WTC11 (cell line): ENCODE measurements around the gene KLHL22. TPM values are rescaled to one million over a fixed set of nuclear protein-coding genes. Genes with fewer than 3 reads are reported as not detected.
"Not testable (repeated sequence)": the region's sequence is repeated elsewhere in the genome, so short reads cannot be mapped to it uniquely, and the experiment has no call there.

Experiments
- ATAC-seq: fragments of 200-7000 bp; cut with Tn5 transposase; 2 replicates; pipeline ENCODE4 v1.10.0; 2021; ENCODE audit warnings: mild to moderate bottlenecking, moderate library complexity
- CTCF ChIA-PET: fragments of 300-600 bp; sonication (Branson Sonifier 250); formaldehyde crosslinking; loops from one replicate; lab custom pipeline; 2021; ENCODE audit warnings: antibody characterized with exemption; lab: Charles Lee
- POLR2A ChIA-PET: fragments of 350-600 bp; sonication (Branson Sonifier 250); formaldehyde crosslinking; loops from one replicate; lab custom pipeline; 2021; ENCODE audit warnings: antibody characterized with exemption; lab: Charles Lee
- DNase-seq: peaks from one replicate; pipeline ENCODE4 v3.0.0; 2021; ENCODE audit warnings: low spot score
- H3K27ac Mint-ChIP-seq: 2 replicates; pipeline ENCODE4 v1.8.0; 2021; ENCODE audit warnings: mixed read lengths
- H3K27me3 Mint-ChIP-seq: 2 replicates; pipeline ENCODE4 v1.8.0; 2021; ENCODE audit warnings: low read depth, mild to moderate bottlenecking, moderate library complexity, mixed read lengths
- H3K36me3 Mint-ChIP-seq: 2 replicates; pipeline ENCODE4 v1.8.0; 2021; ENCODE audit warnings: mixed read lengths
- H3K4me1 Mint-ChIP-seq: 2 replicates; pipeline ENCODE4 v1.8.0; 2022; ENCODE audit warnings: mixed read lengths
- H3K4me3 Mint-ChIP-seq: 2 replicates; pipeline ENCODE4 v1.8.0; 2021; ENCODE audit warnings: mild to moderate bottlenecking, moderate library complexity, mixed read lengths
- H3K9me3 Mint-ChIP-seq: 2 replicates; pipeline ENCODE4 v1.8.0; 2021; ENCODE audit warnings: mixed read lengths
- EMX1 ChIP-seq: fragments of 250-450 bp; sonication (Bioruptor Pico); IDR thresholded peaks from 2 replicates; pipeline ENCODE4 v1.8.0; 2021; ENCODE audit warnings: mild to moderate bottlenecking
- ESRRA ChIP-seq: sonication (generic); formaldehyde crosslinking; IDR thresholded peaks from 2 replicates; pipeline ENCODE4 v1.8.1; 2022; ENCODE audit warnings: mild to moderate bottlenecking, missing genetic modification reagents, borderline replicate concordance
- ETV6 ChIP-seq: sonication (generic); formaldehyde crosslinking; IDR thresholded peaks from 2 replicates; pipeline ENCODE4 v1.8.1; 2022; ENCODE audit warnings: mild to moderate bottlenecking, missing genetic modification reagents
- FOXK1 ChIP-seq: sonication (generic); formaldehyde crosslinking; IDR thresholded peaks from 2 replicates; pipeline ENCODE4 v1.8.0; 2022; ENCODE audit warnings: mild to moderate bottlenecking, moderate library complexity, missing genetic modification reagents
- GABPB1 ChIP-seq: sonication (generic); formaldehyde crosslinking; IDR thresholded peaks from 2 replicates; pipeline ENCODE4 v1.8.1; 2023; ENCODE audit warnings: mild to moderate bottlenecking, missing genetic modification reagents
- NFE2L1 ChIP-seq: sonication (generic); formaldehyde crosslinking; IDR thresholded peaks from 2 replicates; pipeline ENCODE4 v1.8.1; 2023; ENCODE audit warnings: missing genetic modification reagents
- RORB ChIP-seq: fragments of 250-450 bp; sonication (Bioruptor Pico); IDR thresholded peaks from 2 replicates; pipeline ENCODE4 v1.9.0; 2021; ENCODE audit warnings: mild to moderate bottlenecking
- SMAD4 ChIP-seq: sonication (generic); formaldehyde crosslinking; IDR thresholded peaks from 2 replicates; pipeline ENCODE4 v1.8.0; 2022; ENCODE audit warnings: mild to moderate bottlenecking, missing genetic modification reagents
- SP1 ChIP-seq: sonication (generic); formaldehyde crosslinking; conservative IDR thresholded peaks from 2 replicates; pipeline ENCODE4 v1.8.1; 2022; ENCODE audit warnings: missing genetic modification reagents
- TCF7 ChIP-seq: sonication (generic); formaldehyde crosslinking; IDR thresholded peaks from 2 replicates; pipeline ENCODE4 v1.8.0; 2022; ENCODE audit warnings: mild to moderate bottlenecking, low read depth, missing genetic modification reagents, moderate library complexity
- ZNF121 ChIP-seq: sonication (generic); formaldehyde crosslinking; IDR thresholded peaks from 2 replicates; pipeline ENCODE4 v1.8.0; 2023; ENCODE audit warnings: missing genetic modification reagents
- ZNF138 ChIP-seq: sonication (generic); formaldehyde crosslinking; conservative IDR thresholded peaks from 2 replicates; pipeline ENCODE4 v1.8.1; 2022; ENCODE audit warnings: mild to moderate bottlenecking, moderate library complexity, missing genetic modification reagents
- total RNA-seq: library from RNA; stranded (reverse); gene quantifications from 3 replicates; pipeline ENCODE4 v1.2.3, GENCODE V29; 2021
- TF ChIP-seq, protein P1 (sequence below): sonication (generic); formaldehyde crosslinking; IDR thresholded peaks from 2 replicates; pipeline ENCODE4 v1.8.1; 2023; ENCODE audit warnings: mild to moderate bottlenecking, missing genetic modification reagents
- TF ChIP-seq, protein P2 (sequence below): sonication (generic); formaldehyde crosslinking; IDR thresholded peaks from 2 replicates; pipeline ENCODE4 v1.8.1; 2022; ENCODE audit warnings: missing genetic modification reagents, borderline replicate concordance
- TF ChIP-seq, protein P3 (sequence below): sonication (generic); formaldehyde crosslinking; IDR thresholded peaks from 2 replicates; pipeline ENCODE4 v1.8.0; 2022; ENCODE audit warnings: mild to moderate bottlenecking, missing genetic modification reagents
- TF ChIP-seq, protein P4 (sequence below): sonication (generic); formaldehyde crosslinking; conservative IDR thresholded peaks from 2 replicates; pipeline ENCODE4 v1.8.1; 2022; ENCODE audit warnings: mild to moderate bottlenecking, missing genetic modification reagents
- TF ChIP-seq, protein P5 (sequence below): fragments of 250-450 bp; sonication (Bioruptor Pico); conservative IDR thresholded peaks from 2 replicates; pipeline ENCODE4 v1.9.0; 2021; ENCODE audit warnings: mild to moderate bottlenecking

KLHL22 gene
- total RNA-seq, 1 experiment from 2014 or later = 15.7 TPM

DNA sequence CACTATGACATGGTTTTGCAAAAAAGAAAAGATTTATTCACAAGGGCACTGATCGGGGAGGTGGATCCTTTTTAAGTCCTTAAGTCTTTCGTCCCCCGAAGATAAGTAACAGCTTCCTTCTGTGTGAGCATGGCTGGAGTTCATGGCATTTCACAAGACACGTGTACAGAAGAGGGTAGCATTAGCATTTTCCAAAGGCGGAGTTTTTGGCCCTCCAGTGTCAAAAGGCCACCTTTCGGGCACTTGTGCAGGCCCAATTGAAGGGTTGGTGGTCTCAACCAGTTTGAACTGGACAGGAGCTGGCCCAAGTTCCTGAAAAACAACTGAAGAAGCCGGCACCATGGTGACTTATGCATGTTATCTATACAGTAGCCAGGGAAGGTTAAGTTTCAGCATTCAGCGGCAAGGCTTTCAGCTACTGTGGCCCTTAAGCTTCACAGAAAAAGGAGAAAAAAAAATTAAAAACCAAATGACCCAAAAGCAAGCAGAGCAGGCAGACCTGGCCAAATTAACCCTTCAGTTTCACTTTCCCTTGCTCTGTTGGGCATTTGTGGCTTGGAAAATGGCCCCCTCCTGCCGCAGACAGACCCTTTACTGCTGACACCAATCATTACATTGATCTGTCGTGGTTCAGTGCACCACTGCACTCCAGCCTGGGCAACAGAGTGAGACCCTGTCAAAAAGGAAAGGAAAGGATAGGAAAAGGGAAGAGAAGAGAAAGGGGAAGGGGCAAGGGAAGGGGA lies 83.0 kb downstream of the KLHL22 start:
- TF ChIP-seq, protein P1, sequence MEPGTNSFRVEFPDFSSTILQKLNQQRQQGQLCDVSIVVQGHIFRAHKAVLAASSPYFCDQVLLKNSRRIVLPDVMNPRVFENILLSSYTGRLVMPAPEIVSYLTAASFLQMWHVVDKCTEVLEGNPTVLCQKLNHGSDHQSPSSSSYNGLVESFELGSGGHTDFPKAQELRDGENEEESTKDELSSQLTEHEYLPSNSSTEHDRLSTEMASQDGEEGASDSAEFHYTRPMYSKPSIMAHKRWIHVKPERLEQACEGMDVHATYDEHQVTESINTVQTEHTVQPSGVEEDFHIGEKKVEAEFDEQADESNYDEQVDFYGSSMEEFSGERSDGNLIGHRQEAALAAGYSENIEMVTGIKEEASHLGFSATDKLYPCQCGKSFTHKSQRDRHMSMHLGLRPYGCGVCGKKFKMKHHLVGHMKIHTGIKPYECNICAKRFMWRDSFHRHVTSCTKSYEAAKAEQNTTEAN (CRISPR knock-in tag) = no peak
- TF ChIP-seq RORB (no peak), TCF7 (CRISPR knock-in tag) (no peak), ZNF121 (peak; percentile 92), ESRRA (CRISPR knock-in tag) (no peak)
- TF ChIP-seq, protein P2, sequence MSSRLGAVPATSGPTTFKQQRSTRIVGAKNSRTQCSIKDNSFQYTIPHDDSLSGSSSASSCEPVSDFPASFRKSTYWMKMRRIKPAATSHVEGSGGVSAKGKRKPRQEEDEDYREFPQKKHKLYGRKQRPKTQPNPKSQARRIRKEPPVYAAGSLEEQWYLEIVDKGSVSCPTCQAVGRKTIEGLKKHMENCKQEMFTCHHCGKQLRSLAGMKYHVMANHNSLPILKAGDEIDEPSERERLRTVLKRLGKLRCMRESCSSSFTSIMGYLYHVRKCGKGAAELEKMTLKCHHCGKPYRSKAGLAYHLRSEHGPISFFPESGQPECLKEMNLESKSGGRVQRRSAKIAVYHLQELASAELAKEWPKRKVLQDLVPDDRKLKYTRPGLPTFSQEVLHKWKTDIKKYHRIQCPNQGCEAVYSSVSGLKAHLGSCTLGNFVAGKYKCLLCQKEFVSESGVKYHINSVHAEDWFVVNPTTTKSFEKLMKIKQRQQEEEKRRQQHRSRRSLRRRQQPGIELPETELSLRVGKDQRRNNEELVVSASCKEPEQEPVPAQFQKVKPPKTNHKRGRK (CRISPR knock-in tag) = 0 out of 2 replicates have a peak, but pooled peaks have one; percentile 38
- ChIA-PET POLR2A (no interaction called here), CTCF (interaction anchor here (0.6 to 1.1 kb wide), 2 partner anchors 202 to 847 kb away, joined by 3 to 4 read pairs; no protein-coding TSS in a partner anchor)
- H3K27me3 Mint-ChIP-seq = no peaks in the 10 kb centered on the region
- no peak for ATAC-seq
- H3K4me1 Mint-ChIP-seq = peaks cover 7% of the 10 kb centered on the region
- no peak for DNase-seq
- H3K9me3 Mint-ChIP-seq = no peaks in the 10 kb centered on the region
- H3K4me3 Mint-ChIP-seq = no peak overlapping the region
- H3K36me3 Mint-ChIP-seq = peaks cover 4% of the 10 kb centered on the region; the same call in 1 of the 2 replicates
- H3K27ac Mint-ChIP-seq = peak overlapping the region; percentile 9; the same call in 1 of the 2 replicates

DNA sequence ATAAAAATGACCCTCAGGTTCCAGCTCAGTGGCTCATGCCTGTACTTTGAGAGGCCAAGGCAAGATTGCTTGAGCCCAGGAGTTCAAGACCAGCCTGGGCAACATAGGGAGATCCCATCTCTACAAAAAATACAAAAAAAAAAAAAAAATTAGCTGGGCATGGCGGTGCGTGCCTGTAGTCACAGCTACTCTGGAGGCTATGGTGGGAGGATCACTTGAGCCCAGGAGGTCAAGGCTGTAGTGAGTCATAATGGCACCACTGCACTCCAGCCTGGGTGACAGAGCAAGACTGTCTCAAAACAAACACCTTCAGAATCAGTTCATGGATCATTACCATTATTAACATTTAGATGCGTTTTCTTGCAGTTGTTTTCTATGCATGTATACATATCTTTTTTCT lies 86.2 kb downstream of the KLHL22 start:
- H3K36me3 Mint-ChIP-seq = peaks cover 27% of the 10 kb centered on the region
- H3K9me3 Mint-ChIP-seq, H3K4me3 Mint-ChIP-seq, H3K4me1 Mint-ChIP-seq, H3K27me3 Mint-ChIP-seq, ATAC-seq, H3K27ac Mint-ChIP-seq, POLR2A ChIA-PET, DNase-seq: not testable (repeated sequence)
- CTCF ChIA-PET = interaction anchor here (1.1 to 5.1 kb wide), 4 partner anchors 9 to 159 kb away, joined by 3 to 25 read pairs (median 3); partner anchors contain the start of gene DGCR6L

DNA sequence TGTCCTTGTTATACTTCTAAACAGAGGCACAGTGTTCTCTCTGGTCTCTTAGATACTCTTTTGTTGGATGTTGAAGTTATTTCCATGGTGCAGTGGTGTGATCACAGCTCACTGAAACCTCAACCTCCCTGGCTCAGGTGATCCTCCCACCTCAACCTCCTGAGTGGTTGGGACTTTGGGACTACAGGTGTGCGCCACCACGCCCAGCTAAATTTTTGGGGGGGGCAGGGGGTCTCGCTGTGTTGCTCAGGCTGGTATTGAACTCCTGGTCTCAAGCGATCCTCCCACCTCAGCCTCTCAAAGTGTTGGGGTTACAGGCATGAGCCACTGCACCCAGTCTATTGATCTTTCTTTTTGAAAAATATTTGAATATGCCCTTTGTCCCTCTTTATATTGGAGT lies 86.7 kb downstream of the KLHL22 start:
- ChIA-PET POLR2A (no interaction called here), CTCF (interaction anchor here (1.1 to 5.1 kb wide), 3 partner anchors 9 to 160 kb away, joined by 3 to 25 read pairs (median 3); partner anchors contain the start of gene DGCR6L)
- no peak overlapping the region for H3K4me3 Mint-ChIP-seq
- peaks cover 30% of the 10 kb centered on the region for H3K36me3 Mint-ChIP-seq
- no peak for DNase-seq
- peaks cover 7% of the 10 kb centered on the region for H3K4me1 Mint-ChIP-seq
- no peaks in the 10 kb centered on the region for H3K9me3 Mint-ChIP-seq
- TF ChIP-seq, protein P3, sequence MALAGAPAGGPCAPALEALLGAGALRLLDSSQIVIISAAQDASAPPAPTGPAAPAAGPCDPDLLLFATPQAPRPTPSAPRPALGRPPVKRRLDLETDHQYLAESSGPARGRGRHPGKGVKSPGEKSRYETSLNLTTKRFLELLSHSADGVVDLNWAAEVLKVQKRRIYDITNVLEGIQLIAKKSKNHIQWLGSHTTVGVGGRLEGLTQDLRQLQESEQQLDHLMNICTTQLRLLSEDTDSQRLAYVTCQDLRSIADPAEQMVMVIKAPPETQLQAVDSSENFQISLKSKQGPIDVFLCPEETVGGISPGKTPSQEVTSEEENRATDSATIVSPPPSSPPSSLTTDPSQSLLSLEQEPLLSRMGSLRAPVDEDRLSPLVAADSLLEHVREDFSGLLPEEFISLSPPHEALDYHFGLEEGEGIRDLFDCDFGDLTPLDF = no peak
- TF ChIP-seq EMX1 (CRISPR knock-in tag) = no peak
- no peak for TF ChIP-seq FOXK1
- TF ChIP-seq ZNF138 = no peak
- no peak for TF ChIP-seq SMAD4 (CRISPR knock-in tag)
- H3K27me3 Mint-ChIP-seq = no peaks in the 10 kb centered on the region
- no peak for ATAC-seq
- 0 out of 2 replicates have a peak overlapping the region, but pooled peaks have one; percentile 26 for H3K27ac Mint-ChIP-seq

DNA sequence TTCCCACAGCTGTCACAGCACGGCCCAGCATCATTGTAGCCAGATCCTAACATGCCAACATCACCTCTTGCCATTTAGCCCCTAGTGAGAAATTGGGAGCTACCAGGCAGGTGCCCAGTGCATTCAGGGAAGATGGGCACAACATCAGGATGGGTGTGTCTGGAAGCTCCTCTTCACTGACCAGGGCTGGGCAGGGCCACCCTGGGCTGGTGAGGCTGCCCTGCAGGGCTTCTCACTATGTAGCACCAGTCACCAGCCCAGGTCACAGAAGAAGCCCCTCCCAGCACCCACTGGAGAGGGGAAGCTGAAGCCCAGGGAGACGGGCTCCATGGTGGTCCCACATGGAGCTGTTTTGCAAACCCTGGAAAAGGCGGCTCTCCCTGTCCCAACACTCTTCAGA lies 87.8 kb downstream of the KLHL22 start:
- Mint-ChIP-seq H3K9me3 (no peaks in the 10 kb centered on the region), H3K4me1 (peaks cover 7% of the 10 kb centered on the region), H3K4me3 (no peak overlapping the region), H3K27me3 (no peaks in the 10 kb centered on the region), H3K27ac (no peak overlapping the region), H3K36me3 (peaks cover 40% of the 10 kb centered on the region)
- ATAC-seq (no peak), DNase-seq (no peak)
- CTCF ChIA-PET = interaction anchor here (0.6 to 5.1 kb wide), 6 partner anchors 10 to 198 kb away, joined by 3 to 25 read pairs (median 4); partner anchors contain the start of gene DGCR6L
- POLR2A ChIA-PET = interaction anchor here (0.5 kb wide), 1 partner anchor 657 kb away, joined by 4 read pairs; no protein-coding TSS in a partner anchor
- TF ChIP-seq, protein P1 (CRISPR knock-in tag) = no peak
- TF ChIP-seq, protein P4, sequence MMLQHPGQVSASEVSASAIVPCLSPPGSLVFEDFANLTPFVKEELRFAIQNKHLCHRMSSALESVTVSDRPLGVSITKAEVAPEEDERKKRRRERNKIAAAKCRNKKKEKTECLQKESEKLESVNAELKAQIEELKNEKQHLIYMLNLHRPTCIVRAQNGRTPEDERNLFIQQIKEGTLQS (CRISPR knock-in tag) = no peak
- TF ChIP-seq SP1 (CRISPR knock-in tag) (no peak), ETV6 (CRISPR knock-in tag) (no peak), TCF7 (CRISPR knock-in tag) (no peak), RORB (no peak), FOXK1 (no peak), GABPB1 (no peak), NFE2L1 (no peak)
- TF ChIP-seq, protein P2 (CRISPR knock-in tag) = no peak
- TF ChIP-seq, protein P5, sequence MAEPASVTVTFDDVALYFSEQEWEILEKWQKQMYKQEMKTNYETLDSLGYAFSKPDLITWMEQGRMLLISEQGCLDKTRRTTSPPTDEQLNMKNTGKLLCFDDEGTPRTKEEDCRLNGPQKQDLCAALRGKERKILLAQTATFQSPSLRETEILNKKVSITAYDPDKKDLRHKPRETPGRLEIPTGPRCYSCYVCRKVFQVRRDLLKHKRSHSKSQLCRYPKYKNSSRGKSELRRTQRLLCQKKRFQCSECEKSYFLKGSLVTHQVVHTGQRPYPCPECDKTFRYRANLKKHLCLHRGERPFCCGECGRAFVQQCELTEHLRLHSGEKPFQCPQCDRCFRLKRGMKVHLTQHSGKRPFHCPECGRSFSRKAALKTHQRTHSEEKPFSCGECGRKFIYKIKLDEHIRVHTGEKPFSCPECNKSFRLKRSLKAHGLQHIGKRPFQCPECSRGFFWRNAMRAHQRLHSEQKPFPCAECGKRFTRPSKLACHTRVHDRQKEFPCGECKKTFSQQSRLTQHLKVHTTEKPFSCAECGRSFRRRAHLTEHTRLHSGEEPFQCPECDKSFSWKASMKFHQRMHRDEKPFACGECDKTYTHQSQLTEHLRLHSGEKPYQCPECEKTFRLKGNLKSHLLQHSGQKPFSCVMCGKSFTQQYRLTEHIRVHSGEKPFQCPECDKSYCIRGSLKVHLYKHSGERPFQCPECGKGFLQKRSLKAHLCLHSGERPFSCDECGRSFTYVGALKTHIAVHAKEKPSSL (CRISPR knock-in tag) = no peak
